OCI-LY3 (cell line): ENCODE data around the gene ERP44.

Experiments used
- H2AFZ ChIP-seq: fragments of 200-600, 300-600 bp; shearing (Covaris generic); 2 replicates; pipeline ENCODE4 v1.6.0; 2014; ENCODE audit warnings: antibody characterized with exemption, low read depth, low read length
- H3K27ac ChIP-seq: fragments of 200-600, 300-600 bp; sonication (generic); 2 replicates; pipeline ENCODE4 v1.5.1; 2014; ENCODE audit warnings: mild to moderate bottlenecking, low read length, moderate library complexity, mixed read lengths
- H3K27me3 ChIP-seq: fragments of 200-600, 300-600 bp; sonication (generic); 2 replicates; pipeline ENCODE4 v1.6.1; 2014; ENCODE audit warnings: low read depth, low read length, mixed read lengths
- H3K36me3 ChIP-seq: fragments of 200-600, 300-600 bp; sonication (generic); replicated peaks from 2 replicates; pipeline ENCODE3; 2014; ENCODE audit warnings: low read depth, low read length, mixed read lengths
- H3K4me1 ChIP-seq: fragments of 300-600, 200-600 bp; sonication (generic); 2 replicates; pipeline ENCODE4 v1.6.1; 2014; ENCODE audit warnings: low read length, mixed read lengths
- H3K4me2 ChIP-seq: fragments of 200-600, 300-600 bp; sonication (generic); 2 replicates; pipeline ENCODE4 v1.6.1; 2014; ENCODE audit warnings: low read length, mixed read lengths
- H3K4me3 ChIP-seq: fragments of 300-600, 200-600 bp; sonication (generic); 2 replicates; pipeline ENCODE4 v1.5.1; 2014; ENCODE audit warnings: antibody characterized with exemption, mild to moderate bottlenecking, low read length, moderate library complexity
- H3K79me2 ChIP-seq: fragments of 300-600, 200-600 bp; shearing (Covaris generic); 2 replicates; pipeline ENCODE4 v1.6.1; 2014; ENCODE audit warnings: mild to moderate bottlenecking, low read length, mixed read lengths
- H3K9ac ChIP-seq: fragments of 300-600, 200-600 bp; shearing (Covaris generic); 2 replicates; pipeline ENCODE4 v1.6.0; 2014; ENCODE audit warnings: mild to moderate bottlenecking, low read length, moderate library complexity
- H3K9me3 ChIP-seq: fragments of 200-600, 300-600 bp; shearing (Covaris generic); 2 replicates; pipeline ENCODE4 v1.6.1; 2014; ENCODE audit warnings: low read length, mixed read lengths; ENCODE audit not compliant: insufficient read depth
- H4K20me1 ChIP-seq: fragments of 200-600, 300-600 bp; sonication (generic); 2 replicates; pipeline ENCODE4 v1.6.1; 2016; ENCODE audit warnings: low read length, mixed read lengths; ENCODE audit not compliant: insufficient read depth
- CTCF ChIP-seq: fragments of 200-600, 300-600 bp; sonication (generic); IDR thresholded peaks from 2 replicates; pipeline ENCODE4 v1.5.1; 2014; ENCODE audit warnings: antibody characterized with exemption, low read length, low read depth
- EZH2phosphoT487 ChIP-seq: fragments of 200-600 bp; shearing (Covaris generic); IDR thresholded peaks from 2 replicates; pipeline ENCODE4 v1.6.1; 2018; ENCODE audit warnings: antibody characterized with exemption, mixed run types, low read depth

Gene ERP44

GRCh38 chr9:100049551-100049950 lies 49.2 kb downstream of the ERP44 start:
- no peak overlapping the region for H3K4me2 ChIP-seq
- H3K36me3 ChIP-seq = peaks cover 22% of the 10 kb centered on the region
- H3K27me3 ChIP-seq = no peaks in the 10 kb centered on the region
- TF ChIP-seq EZH2phosphoT487 (no peak), CTCF (no peak)
- H3K79me2 ChIP-seq = no peaks in the 10 kb centered on the region
- no peaks in the 10 kb centered on the region for H4K20me1 ChIP-seq
- H3K9ac ChIP-seq = no peak overlapping the region
- H3K4me3 ChIP-seq = no peak overlapping the region
- H3K27ac ChIP-seq = no peak overlapping the region
- H2AFZ ChIP-seq = no peak overlapping the region
- peaks cover 8% of the 10 kb centered on the region for H3K4me1 ChIP-seq
- no peaks in the 10 kb centered on the region for H3K9me3 ChIP-seq

GRCh38 chr9:100038472-100038871 lies 60.3 kb downstream of the ERP44 start:
- Histone ChIP-seq H3K36me3 (peaks cover 5% of the 10 kb centered on the region), H3K27me3 (no peaks in the 10 kb centered on the region), H3K4me2 (no peak overlapping the region), H3K79me2 (peaks cover 14% of the 10 kb centered on the region), H4K20me1 (no peaks in the 10 kb centered on the region), H3K4me1 (no peaks in the 10 kb centered on the region), H3K27ac (no peak overlapping the region), H3K4me3 (no peak overlapping the region), H2AFZ (no peak overlapping the region), H3K9me3 (0 out of 2 replicates have a peak, but pooled peaks cover 4% of the 10 kb centered on the region), H3K9ac (no peak overlapping the region)
- TF ChIP-seq CTCF (no peak), EZH2phosphoT487 (no peak)

- Histone ChIP-seq H3K4me2 (no peak overlapping the region), H3K4me1 (peaks cover 14% of the 10 kb centered on the region), H4K20me1 (no peaks in the 10 kb centered on the region), H3K9ac (no peak overlapping the region), H3K27ac (no peak overlapping the region), H3K79me2 (peaks cover 5% of the 10 kb centered on the region), H2AFZ (no peak overlapping the region), H3K4me3 (no peak overlapping the region), H3K36me3 (peaks cover 18% of the 10 kb centered on the region), H3K9me3 (0 out of 2 replicates have a peak, but pooled peaks cover 5% of the 10 kb centered on the region), H3K27me3 (no peaks in the 10 kb centered on the region)
- TF ChIP-seq EZH2phosphoT487 (no peak), CTCF (no peak)
Observed at GRCh38 chr9:100033877-100034551, 64.8 kb downstream of the ERP44 start.

- Histone ChIP-seq H3K4me1 (peaks cover 23% of the 10 kb centered on the region), H3K4me3 (no peak overlapping the region), H3K27me3 (no peaks in the 10 kb centered on the region), H4K20me1 (0 out of 2 replicates have a peak, but pooled peaks cover 4% of the 10 kb centered on the region), H3K36me3 (peaks cover 18% of the 10 kb centered on the region), H3K9ac (no peak overlapping the region), H2AFZ (no peak overlapping the region), H3K27ac (no peak overlapping the region), H3K79me2 (peaks cover 4% of the 10 kb centered on the region; the same call in 1 of the 2 replicates), H3K9me3 (0 out of 2 replicates have a peak, but pooled peaks cover 5% of the 10 kb centered on the region), H3K4me2 (no peak overlapping the region)
- TF ChIP-seq EZH2phosphoT487 (no peak), CTCF (no peak)
Observed at GRCh38 chr9:100030548-100030947, 68.3 kb downstream of the ERP44 start.
